Measurements from ENCODE around the gene KCNAB1.
"Not testable (repeated sequence)": the region's sequence is repeated elsewhere in the genome, so short reads cannot be mapped to it uniquely, and the experiment has no call there.

The KCNAB1 gene

DNA sequence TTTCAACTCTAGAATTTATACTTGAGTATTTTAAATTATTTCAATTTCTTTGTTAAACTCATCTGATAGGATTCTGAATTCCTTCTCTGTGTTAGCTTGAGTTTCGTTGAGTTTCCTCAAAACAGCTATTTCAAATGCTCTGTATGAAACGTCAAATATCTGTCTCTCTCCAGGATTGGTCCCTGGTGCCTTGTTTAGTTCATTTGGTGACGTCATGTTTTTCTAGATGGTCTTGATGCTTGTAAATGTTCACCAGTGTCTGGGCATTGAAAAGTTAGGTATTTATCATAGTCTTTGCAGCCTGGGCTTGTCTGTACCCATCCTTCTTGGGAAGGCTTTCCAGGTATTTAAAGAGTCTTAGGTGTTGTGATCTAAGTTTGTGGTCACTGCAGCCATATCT is 151.1 kb downstream of the KCNAB1 start:
- no peak for DNase-seq (ENCODE audit: low read depth in 2 of 2)

DNA sequence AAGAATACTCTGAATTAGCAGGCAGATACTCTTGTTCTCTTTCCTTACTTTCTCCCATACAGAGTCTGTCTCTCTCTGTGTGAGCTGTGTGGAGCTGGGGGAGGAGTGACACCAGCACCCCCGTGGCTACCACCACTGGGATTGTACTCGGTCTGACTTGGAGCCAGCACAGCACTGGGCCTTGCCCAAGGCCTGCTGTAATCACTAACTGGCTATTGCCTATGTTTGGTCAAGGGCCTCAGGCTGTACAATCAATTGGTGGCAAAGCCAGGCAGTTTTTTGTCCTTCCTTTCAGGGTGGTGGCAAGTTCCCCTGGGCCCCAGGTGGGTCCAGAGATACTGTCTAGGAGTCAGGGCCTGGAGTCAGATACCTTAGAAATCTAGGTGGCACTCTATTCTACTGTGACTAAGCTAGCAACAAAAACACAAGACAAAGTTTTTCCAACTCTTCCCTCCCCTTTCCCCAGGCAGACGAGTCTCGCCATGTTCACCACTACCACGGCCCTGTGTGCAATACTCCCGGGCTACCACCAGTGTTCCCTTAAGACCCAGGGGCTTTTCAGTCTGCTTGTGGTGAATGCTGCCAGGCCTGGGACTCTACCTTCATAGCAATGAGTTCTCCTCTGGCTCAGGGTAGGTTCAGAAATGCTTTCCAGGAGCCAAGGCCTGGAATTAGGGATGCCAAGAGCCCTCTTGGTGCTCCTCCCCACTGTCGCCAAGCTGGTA is 151.8 kb downstream of the KCNAB1 start:
- DNase-seq (ENCODE audit: low read depth in 2 of 2) = no peak

DNA sequence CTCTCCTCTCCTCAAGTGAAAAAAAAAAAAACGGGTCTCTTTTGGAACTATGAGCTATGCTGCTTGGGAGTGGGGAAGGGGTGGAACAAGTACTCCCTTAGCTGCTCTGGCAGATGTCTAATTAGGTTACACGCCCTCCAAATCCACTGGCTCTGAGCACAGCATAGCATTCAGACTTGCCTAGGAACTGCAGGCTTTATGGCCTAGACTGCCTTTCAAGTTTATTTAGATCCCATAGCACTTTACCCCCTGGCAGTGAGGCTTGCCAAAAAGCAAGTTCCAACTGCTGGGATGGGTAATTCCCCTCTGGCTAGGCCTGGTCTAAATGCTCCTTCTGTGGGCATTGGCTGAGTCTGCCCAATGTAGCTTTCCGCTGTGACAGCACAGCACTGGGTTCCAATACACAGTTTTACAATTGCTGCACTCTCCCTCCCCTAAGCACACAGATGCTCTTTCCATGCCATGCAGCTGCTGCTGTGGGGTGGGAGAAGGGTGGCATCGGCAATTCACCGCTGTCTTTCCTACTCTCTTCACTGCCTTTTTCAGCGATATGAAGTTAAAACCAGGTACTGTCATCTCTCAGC is 152.8 kb downstream of the KCNAB1 start:
- no peak for DNase-seq (ENCODE audit: low read depth in 2 of 2)

DNA sequence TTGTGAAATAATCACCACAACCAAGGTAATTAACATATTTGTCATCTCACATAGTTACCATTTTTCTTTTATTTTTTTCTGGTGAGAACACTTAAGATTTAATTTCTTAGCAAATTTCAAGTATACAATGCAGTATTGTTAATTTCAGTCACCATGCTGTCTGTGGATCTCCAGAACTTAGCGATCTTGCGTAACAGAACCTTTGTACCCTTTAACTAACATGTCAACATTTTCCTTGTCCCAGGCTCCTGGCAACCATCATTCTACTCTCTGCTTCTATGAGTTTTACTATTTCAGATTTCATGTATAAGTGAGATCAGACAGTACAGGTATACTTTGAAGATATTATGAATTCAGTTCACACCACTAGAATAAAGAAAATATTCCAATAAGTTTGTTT is 154.4 kb downstream of the KCNAB1 start:
- no peak for DNase-seq (ENCODE audit: low read depth in 2 of 2)

GRCh38 chr3:156284637-156285036 is 164.3 kb downstream of the KCNAB1 start:
- not testable (repeated sequence) for DNase-seq (ENCODE audit: low read depth in 2 of 2)

DNA sequence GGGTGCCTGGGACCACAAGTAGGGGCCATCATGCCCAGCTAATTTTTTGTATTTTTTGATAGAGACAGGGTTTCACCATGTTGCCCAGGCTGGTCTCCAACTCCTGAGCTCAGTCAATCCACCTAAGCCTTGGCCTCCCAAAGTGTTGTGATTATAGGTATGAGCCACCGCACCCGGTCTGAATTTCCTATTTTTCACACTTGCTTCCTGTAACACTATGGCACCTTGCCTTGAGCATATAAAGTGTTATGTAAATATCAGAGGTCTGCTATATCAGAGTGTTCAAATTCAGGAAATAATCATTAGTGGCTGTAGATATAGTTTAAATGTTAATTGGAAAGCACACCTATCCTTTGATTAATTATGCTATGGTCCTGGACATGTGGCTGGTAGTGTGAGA is 165.2 kb downstream of the KCNAB1 start:
- no peak for DNase-seq (ENCODE audit: low read depth in 2 of 2)

- no peak for DNase-seq (ENCODE audit: low read depth in 2 of 2)
These were observed 170.5 kb downstream of the KCNAB1 start for GRCh38 chr3:156290924-156291271.

GRCh38 chr3:156291272-156292123 is 171.1 kb downstream of the KCNAB1 start:
- no peak for DNase-seq (ENCODE audit: low read depth in 2 of 2)

DNA sequence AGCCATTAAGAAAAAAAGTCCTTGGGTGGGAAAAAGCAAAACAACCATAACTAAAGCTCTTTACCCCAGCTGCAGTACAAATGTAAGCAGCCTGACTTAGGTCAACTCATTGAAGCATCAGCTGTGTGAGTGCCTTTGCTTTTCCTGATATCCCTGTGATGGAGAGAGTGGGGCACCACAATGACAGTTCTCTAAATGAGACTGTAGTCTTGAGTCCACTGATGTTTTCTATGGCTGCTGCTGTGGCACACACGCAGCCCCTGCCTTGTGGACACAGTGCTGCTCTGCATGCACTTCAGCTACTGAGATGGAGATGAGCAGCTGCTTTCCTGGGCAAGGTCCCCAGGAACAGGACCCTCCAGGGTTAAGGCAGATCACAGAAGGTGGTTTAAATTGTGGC is 173.2 kb downstream of the KCNAB1 start:
- no peak for DNase-seq (ENCODE audit: low read depth in 2 of 2)

DNA sequence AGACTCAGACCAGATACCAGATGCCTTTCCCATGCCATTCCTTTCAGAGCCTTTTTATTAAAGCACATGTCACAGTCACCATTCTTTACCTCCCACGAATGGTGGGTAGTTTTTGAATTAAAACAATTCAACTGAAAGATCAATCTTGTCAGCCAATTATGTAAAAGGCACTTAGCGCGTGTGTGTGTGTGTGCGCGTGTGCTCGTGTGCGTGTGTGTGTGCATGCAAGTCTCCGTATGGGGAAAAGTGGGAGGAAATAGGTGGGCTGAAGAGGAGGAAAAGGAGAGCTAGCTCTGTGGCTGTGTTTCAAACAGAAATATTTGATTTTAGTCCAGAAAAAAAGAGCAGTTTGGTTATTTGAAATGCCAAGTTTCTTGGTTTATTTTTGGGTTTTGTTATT is 177.2 kb downstream of the KCNAB1 start:
- DNase-seq (ENCODE audit: low read depth in 2 of 2) = no peak

DNA sequence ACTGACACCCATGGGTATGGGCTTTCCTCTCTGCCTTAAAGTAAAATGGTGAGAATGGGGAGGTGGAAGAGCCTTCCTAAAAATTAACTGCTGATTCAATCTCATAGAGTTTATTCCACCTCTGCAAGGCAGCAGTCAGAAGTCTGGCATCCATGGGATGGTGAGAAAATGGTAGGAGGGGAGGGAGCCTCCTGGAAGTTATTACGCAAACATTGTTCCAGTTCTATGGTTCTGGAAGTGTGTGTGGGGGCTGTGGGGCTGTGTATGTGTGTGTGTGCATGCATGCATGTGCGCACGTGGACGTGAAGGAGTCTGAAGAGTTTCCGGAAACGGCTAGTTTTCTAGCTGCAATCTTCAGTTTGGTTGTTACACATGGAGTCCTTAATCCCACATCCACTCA is 177.6 kb downstream of the KCNAB1 start:
- no peak for DNase-seq (ENCODE audit: low read depth in 2 of 2)

DNA sequence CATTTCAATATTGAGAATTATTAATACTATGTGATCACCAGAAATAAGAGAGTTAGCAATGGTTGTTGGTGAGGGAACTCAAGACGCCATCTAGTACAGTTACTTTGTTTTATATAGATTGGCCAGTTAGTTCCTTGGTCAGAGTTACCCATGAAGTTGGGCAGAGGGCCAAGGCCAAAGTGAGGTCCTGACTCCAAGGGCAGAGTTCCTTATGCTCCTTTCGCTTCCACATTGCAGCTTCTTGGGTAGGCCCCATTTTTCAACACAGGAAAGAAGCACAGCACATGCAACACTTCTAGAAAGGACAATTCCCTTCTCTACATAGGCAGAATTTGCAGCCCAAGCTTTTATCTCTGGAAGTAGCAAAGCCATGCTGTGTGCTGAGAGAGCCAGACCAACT is 178.6 kb downstream of the KCNAB1 start:
- DNase-seq (ENCODE audit: low read depth in 2 of 2) = no peak

DNA sequence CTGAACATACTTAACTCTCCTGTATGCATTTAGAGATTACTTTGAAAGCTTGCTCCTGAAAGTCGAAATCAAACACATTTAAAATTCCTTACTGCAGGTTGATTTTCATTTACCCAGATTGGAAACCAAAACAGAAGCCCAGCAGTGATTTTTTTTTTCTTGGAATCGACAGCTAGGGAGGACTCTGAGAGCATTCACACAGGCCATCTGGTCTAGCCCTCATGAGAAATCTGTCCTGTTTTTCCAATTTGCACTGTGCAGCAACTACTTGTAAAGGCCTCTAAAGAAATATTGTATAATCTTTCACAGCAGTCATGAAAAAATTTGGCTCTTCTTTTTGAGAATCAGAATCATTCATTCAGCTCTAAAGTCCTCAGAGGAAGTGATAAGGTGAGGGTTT is 179.2 kb downstream of the KCNAB1 start:
- no peak for DNase-seq (ENCODE audit: low read depth in 2 of 2)

DNA sequence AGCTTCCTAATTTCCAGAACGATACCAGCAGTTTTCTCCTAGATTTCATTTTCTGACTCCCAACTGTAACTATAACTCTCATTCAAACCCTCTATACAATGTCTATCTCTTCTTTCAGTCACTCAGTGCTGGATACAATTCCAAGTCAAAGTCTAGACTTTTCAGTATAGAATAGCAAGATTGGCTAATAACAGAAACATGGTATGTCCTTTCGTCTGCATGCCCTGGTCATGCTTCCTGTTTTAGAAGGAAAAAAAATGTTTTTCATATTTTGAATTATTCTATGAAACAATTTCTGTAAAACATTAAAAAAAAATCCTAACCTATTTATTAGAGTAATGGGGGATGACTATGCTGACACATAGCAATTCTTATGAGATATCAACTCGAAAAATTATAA is 180.0 kb downstream of the KCNAB1 start:
- no peak for DNase-seq (ENCODE audit: low read depth in 2 of 2)

GRCh38 chr3:156300929-156301840 is 180.8 kb downstream of the KCNAB1 start:
- no peak for DNase-seq (ENCODE audit: low read depth in 2 of 2)

DNA sequence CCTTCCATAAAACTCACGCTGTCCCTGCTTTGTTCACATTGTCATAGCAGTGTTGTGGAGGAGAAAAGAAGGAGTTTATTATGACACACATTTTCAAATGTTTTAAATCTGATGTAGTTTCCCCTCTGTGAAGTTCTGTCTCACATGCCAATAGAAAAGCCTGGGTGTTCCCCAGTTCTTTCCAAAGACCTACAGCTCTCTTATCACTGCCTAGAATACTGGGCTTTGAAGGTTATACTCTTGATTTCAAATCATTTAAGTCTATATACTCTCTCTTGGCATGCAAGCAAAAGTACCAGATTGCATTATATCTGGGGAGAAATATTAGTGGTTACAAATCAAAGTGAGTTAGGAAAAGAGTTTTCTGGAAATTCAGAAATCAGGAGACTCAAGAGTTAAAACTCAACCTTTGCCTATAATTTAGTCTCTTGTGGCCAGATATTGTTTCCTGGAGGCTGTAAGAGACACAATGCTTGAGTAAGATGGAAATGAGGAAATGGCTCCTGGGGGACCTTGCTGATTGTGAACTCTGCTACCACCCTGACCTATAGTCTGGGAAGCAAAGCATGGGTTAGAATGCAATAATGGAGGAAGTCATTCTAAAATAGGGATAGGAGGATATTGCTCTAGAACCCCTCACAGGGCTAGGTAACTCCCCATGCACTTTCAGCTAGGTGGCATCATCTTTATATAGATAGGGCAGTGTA is 182.8 kb downstream of the KCNAB1 start:
- DNase-seq (ENCODE audit: low read depth in 2 of 2) = no peak

- DNase-seq (ENCODE audit: low read depth in 2 of 2) = peak; percentile 11 to 12
These were observed 184.0 kb downstream of the KCNAB1 start for GRCh38 chr3:156304406-156304805.

DNA sequence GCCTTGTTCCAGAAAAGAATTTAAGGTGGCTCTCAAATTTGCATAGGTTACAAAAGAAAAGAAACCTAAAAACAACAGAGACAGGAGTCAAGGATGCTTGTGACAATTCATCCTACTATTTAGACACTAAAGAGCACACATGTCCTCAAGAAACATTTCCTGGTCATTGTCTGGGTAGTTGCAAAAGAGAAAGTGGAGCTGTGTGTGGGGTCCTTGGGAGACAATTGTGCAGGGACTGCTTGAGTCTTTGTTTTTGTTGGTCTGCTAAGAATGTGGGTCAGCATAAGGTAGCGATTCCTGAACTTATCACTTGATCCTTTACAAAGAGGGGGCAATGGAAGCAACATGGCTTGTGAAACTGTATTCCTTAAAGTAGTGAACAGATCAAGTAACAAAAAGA is 185.3 kb downstream of the KCNAB1 start:
- DNase-seq (ENCODE audit: low read depth in 2 of 2) = no peak

GRCh38 chr3:156307704-156308103 is 187.3 kb downstream of the KCNAB1 start:
- peak; percentile 30 to 31 for DNase-seq (ENCODE audit: low read depth in 2 of 2)

DNA sequence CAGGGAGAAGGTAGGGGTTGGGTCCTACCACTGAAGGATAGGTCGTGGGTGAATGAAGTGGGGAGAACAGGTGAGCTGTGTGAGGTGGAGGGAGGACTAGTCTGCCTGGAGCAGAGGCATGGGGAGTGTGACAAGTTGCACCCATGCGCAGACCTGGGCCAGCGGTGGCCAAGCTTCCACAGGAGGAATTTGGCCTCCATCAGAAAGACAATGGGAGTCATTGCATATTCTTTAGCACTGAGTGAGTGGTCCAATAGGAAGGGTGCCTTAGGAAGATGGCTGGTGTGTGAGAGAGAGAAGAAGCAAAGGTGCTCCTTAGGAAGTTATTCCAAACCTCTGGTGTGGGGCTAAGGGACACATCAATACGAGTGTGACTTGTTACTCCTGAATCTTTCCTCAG is 191.1 kb downstream of the KCNAB1 start:
- no peak for DNase-seq (ENCODE audit: low read depth in 2 of 2)

DNA sequence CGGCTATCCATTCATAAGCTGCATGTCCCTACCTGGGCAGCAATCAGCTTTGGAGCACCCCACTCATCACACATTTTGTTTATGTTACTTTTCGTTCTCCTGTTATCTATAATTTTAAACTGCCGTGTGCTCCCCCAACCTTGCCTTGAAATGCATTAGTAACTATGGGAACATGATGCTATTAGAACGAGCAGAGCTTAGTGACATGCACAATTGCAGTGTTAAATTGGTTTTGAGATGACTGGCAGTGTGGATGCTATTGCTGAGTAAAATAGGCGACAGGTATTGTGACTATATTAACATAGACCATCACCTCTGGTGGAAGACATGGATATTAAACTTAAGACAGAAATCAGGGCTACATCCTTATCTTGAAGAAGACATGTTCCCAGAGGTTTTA is 191.6 kb downstream of the KCNAB1 start:
- no peak for DNase-seq (ENCODE audit: low read depth in 2 of 2)

All from fibroblast of skin of left quadriceps (primary cell).